HK-2 (cell line): Measurements from ENCODE around the gene WDR11.
"Not testable (repeated sequence)": the region's sequence is repeated elsewhere in the genome, so short reads cannot be mapped to it uniquely, and the experiment has no call there.

Source experiments
- DNase-seq: peaks from one replicate; pipeline ENCODE4 v3.0.0-alpha.2; 2018; ENCODE audit not compliant: unreplicated experiment

WDR11 gene

GRCh38 chr10:120841522-120842189 lies 9.5 kb upstream of the WDR11 start:
- DNase-seq, result no peak

- no peak for DNase-seq
Observed at GRCh38 chr10:120854388-120854787, 3.2 kb downstream of the WDR11 start.

GRCh38 chr10:120861178-120861855 lies 10.2 kb downstream of the WDR11 start:
- DNase-seq, result no peak

GRCh38 chr10:120873741-120874140 lies 22.6 kb downstream of the WDR11 start:
- no peak for DNase-seq

GRCh38 chr10:120883071-120883470 lies 31.9 kb downstream of the WDR11 start:
- no peak for DNase-seq

- DNase-seq, result no peak
Observed at GRCh38 chr10:120887482-120887881, 36.3 kb downstream of the WDR11 start.

GRCh38 chr10:120891365-120891764 lies 40.2 kb downstream of the WDR11 start:
- no peak for DNase-seq

GRCh38 chr10:120894556-120894955 lies 43.4 kb downstream of the WDR11 start:
- no peak for DNase-seq

GRCh38 chr10:120897343-120897742 lies 46.2 kb downstream of the WDR11 start:
- DNase-seq, result no peak

GRCh38 chr10:120905268-120905667 lies 54.1 kb downstream of the WDR11 start:
- DNase-seq, result no peak

- no peak for DNase-seq
Observed at GRCh38 chr10:120917521-120918250, 66.5 kb downstream of the WDR11 start.

- not testable (repeated sequence) for DNase-seq
Observed at GRCh38 chr10:120923886-120924285, 72.7 kb downstream of the WDR11 start.

GRCh38 chr10:120926611-120927010 lies 75.4 kb downstream of the WDR11 start:
- no peak for DNase-seq

GRCh38 chr10:120927352-120927751 lies 76.2 kb downstream of the WDR11 start:
- no peak for DNase-seq

GRCh38 chr10:120929166-120929565 lies 78.0 kb downstream of the WDR11 start:
- DNase-seq, result no peak

- DNase-seq, result no peak
Observed at GRCh38 chr10:120931423-120931822, 80.3 kb downstream of the WDR11 start.

GRCh38 chr10:120931999-120932398 lies 80.8 kb downstream of the WDR11 start:
- DNase-seq, result no peak

GRCh38 chr10:120938822-120939221 lies 87.7 kb downstream of the WDR11 start:
- no peak for DNase-seq

GRCh38 chr10:120940299-120940900 lies 89.2 kb downstream of the WDR11 start:
- DNase-seq, result no peak

- DNase-seq, result no peak
Observed at GRCh38 chr10:120941501-120941900, 90.3 kb downstream of the WDR11 start.

- DNase-seq, result peak; percentile 82
Observed at GRCh38 chr10:120942806-120943413, 91.7 kb downstream of the WDR11 start.

GRCh38 chr10:120943542-120943941 lies 92.4 kb downstream of the WDR11 start:
- no peak for DNase-seq
